ENCODE results near the gene FGD2. TPM values are rescaled to one million over a fixed set of nuclear protein-coding genes. Genes with fewer than 3 reads are reported as not detected.

Gene FGD2
- total and polyA plus RNA-seq, 9 of the 15 experiments (the other 6 are each of a cell fraction or from before 2014, with no cell fraction given): 0.09 TPM; not detected in 8

DNA sequence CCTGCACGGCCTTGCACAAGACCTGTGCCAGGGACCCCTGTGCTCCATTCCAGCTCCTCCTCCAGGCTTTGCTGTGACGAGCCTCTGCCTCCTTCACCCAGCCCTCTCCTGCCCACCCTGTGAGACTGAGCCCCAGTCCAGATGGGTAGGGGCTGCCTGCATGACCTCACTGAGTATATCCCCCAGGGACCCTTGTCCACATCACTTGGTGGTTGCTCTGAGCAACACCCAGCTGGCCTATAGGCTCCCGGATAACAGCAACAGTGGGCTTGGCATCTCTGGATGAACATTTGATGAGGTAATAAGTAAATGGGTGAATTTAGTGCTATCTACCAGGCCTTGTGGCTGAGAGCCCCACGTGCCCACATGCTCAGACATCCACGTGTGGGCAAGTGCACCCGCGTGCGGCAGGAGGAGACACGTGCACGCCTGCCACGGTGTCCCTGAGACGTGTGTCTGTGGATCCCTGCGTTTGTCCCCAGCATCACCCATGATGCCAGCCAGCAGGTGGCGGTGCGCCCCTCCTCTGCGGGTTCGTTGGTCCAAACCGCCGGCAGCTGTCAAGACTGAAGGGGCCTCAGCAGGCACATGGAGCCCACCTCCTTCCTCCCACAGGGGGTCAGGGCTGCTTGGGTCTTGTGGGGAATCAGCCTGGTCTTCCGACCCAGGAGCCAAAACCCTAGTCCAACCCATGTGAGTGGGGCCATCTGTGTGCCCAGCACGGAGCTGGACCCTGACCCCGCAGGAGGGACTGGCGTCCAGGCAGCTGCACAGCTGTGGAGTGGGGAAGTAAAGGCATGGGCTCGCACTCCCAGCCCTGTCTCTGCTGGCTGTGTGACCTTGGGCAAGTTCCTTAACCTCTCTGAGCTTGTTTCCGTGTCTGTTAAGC, 45.9 kb downstream of the FGD2 start (continued):
- TF ChIP-seq MLX (CRISPR knock-in tag; conservative IDR thresholded peaks at IDR 0.05) (no peak; a peak in 1 of 4 replicates), FOXK1 (CRISPR knock-in tag; IDR thresholded peaks at IDR 0.05; ENCODE audit: borderline replicate concordance) (peak; percentile 94), HDAC8 (tag; IDR thresholded peaks at IDR 0.05) (no peak), SAP30 (IDR thresholded peaks at IDR 0.05; ENCODE audit: borderline replicate concordance, insufficient read depth, low read depth, low read length, poor library complexity, severe bottlenecking) (no peak), RBFOX2 (IDR thresholded peaks at IDR 0.05; ENCODE audit: low read depth, low read length) (peak; percentile 76), GATAD2B (IDR thresholded peaks at IDR 0.05; ENCODE audit: borderline replicate concordance) (peak; percentile 77; the same call in 1 of the 2 replicates), CC2D1A (IDR thresholded peaks at IDR 0.05) (peak; percentile 94), U2AF2 (optimal IDR thresholded peaks at IDR 0.05; ENCODE audit: low read depth, low read length) (no peak), MYC (IDR thresholded peaks at IDR 0.05; ENCODE audit: low read depth, low read length) (peak; percentile 96), MYC (CRISPR knock-in tag; IDR thresholded peaks at IDR 0.05; ENCODE audit: borderline replicate concordance, low read depth) (0 out of 2 replicates have a peak, but pooled peaks have one; percentile 66), PHF21A (IDR thresholded peaks at IDR 0.05; ENCODE audit: borderline replicate concordance, low read depth) (no peak), ZNF263 (CRISPR knock-in tag; IDR thresholded peaks at IDR 0.05; ENCODE audit: borderline replicate concordance) (peak; percentile 38; the same call in 1 of the 2 replicates), SUPT5H (IDR thresholded peaks at IDR 0.05) (no peak), BCL6 (CRISPR knock-in tag; IDR thresholded peaks at IDR 0.05) (no peak), ETV5 (CRISPR knock-in tag; IDR thresholded peaks at IDR 0.05; ENCODE audit: low read depth) (peak; percentile 77), POLR2H (tag; IDR thresholded peaks at IDR 0.05; ENCODE audit: low read depth) (no peak), MBD2 (IDR thresholded peaks at IDR 0.05; ENCODE audit: borderline replicate concordance, low read depth) (no peak), CBX8 (IDR thresholded peaks at IDR 0.05; ENCODE audit: borderline replicate concordance, extremely low read depth, low read depth, low read length, poor library complexity, severe bottlenecking) (no peak)
- TF ChIP-seq, protein P1, sequence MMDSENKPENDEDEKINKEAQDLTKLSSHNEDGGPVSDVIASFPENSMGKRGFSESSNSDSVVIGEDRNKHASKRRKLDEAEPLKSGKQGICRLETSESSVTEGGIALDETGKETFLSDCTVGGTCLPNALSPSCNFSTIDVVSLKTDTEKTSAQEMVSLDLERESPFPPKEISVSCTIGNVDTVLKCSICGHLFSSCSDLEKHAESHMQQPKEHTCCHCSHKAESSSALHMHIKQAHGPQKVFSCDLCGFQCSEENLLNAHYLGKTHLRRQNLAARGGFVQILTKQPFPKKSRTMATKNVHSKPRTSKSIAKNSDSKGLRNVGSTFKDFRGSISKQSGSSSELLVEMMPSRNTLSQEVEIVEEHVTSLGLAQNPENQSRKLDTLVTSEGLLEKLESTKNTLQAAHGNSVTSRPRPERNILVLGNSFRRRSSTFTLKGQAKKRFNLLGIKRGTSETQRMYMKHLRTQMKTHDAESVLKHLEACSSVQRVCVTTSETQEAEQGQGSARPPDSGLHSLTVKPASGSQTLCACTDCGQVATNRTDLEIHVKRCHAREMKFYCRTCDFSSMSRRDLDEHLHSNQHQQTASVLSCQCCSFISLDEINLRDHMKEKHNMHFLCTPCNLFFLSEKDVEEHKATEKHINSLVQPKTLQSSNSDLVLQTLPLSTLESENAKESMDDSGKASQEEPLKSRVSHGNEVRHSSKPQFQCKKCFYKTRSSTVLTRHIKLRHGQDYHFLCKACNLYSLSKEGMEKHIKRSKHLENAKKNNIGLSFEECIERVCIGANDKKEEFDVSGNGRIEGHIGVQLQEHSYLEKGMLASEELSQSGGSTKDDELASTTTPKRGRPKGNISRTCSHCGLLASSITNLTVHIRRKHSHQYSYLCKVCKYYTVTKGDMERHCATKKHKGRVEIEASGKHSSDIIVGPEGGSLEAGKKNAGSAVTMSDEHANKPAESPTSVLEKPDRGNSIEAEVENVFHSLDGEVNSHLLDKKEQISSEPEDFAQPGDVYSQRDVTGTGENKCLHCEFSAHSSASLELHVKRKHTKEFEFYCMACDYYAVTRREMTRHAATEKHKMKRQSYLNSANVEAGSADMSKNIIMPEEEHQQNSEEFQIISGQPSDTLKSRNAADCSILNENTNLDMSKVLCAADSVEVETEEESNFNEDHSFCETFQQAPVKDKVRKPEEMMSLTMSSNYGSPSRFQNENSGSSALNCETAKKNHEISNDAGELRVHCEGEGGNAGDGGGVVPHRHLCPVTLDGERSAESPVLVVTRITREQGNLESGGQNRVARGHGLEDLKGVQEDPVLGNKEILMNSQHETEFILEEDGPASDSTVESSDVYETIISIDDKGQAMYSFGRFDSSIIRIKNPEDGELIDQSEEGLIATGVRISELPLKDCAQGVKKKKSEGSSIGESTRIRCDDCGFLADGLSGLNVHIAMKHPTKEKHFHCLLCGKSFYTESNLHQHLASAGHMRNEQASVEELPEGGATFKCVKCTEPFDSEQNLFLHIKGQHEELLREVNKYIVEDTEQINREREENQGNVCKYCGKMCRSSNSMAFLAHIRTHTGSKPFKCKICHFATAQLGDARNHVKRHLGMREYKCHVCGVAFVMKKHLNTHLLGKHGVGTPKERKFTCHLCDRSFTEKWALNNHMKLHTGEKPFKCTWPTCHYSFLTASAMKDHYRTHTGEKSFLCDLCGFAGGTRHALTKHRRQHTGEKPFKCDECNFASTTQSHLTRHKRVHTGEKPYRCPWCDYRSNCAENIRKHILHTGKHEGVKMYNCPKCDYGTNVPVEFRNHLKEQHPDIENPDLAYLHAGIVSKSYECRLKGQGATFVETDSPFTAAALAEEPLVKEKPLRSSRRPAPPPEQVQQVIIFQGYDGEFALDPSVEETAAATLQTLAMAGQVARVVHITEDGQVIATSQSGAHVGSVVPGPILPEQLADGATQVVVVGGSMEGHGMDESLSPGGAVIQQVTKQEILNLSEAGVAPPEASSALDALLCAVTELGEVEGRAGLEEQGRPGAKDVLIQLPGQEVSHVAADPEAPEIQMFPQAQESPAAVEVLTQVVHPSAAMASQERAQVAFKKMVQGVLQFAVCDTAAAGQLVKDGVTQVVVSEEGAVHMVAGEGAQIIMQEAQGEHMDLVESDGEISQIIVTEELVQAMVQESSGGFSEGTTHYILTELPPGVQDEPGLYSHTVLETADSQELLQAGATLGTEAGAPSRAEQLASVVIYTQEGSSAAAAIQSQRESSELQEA (IDR thresholded peaks at IDR 0.05; ENCODE audit: low read depth): no peak
